ENCODE data around the gene PPP1R3A.

The PPP1R3A gene

GRCh38 chr7:113872981-113873380 is 45.8 kb downstream of the PPP1R3A start:
- TF ChIP-seq CTCF (IDR thresholded peaks at IDR 0.05; ENCODE audit: low read length), result no peak
- no peak for TF ChIP-seq EZH2 (IDR thresholded peaks at IDR 0.05; ENCODE audit: borderline replicate concordance, low read length)

GRCh38 chr7:113867325-113867724 is 51.5 kb downstream of the PPP1R3A start:
- Histone ChIP-seq H3K27me3 (ENCODE audit: insufficient read depth, low read length) (no peaks in the 10 kb centered on the region), H3K4me3 (ENCODE audit: low read depth, low read length, poor library complexity, severe bottlenecking) (no peak overlapping the region), H3K36me3 (ENCODE audit: insufficient read depth, low read length) (no peaks in the 10 kb centered on the region), H3K9me2 (ENCODE audit: low read depth, low read length) (no peaks in the 10 kb centered on the region; the same call in 1 of the 2 replicates), H3K4me1 (ENCODE audit: insufficient read depth, low read length, severe bottlenecking) (no peaks in the 10 kb centered on the region), H3K9me3 (ENCODE audit: low read length) (no peaks in the 10 kb centered on the region), H3K27ac (ENCODE audit: low read depth, low read length, poor library complexity, severe bottlenecking) (no peak overlapping the region), H3F3A (ENCODE audit: insufficient read depth, low read length) (no peaks in the 10 kb centered on the region), H4K20me1 (ENCODE audit: insufficient read depth, low read length) (no peaks in the 10 kb centered on the region), H3K9ac (ENCODE audit: low read length) (no peak overlapping the region), H3K79me2 (ENCODE audit: insufficient read depth, low read length) (no peaks in the 10 kb centered on the region), H3K4me2 (ENCODE audit: low read length) (no peak overlapping the region), H2AFZ (ENCODE audit: low read length) (no peak overlapping the region)
- TF ChIP-seq CTCF (IDR thresholded peaks at IDR 0.05; ENCODE audit: low read length) (no peak), EZH2 (IDR thresholded peaks at IDR 0.05; ENCODE audit: borderline replicate concordance, low read length) (no peak)

More at GRCh38 chr7:113872981-113873380, 45.8 kb downstream of the PPP1R3A start:
- Histone ChIP-seq H3K4me3 (ENCODE audit: low read depth, low read length, poor library complexity, severe bottlenecking) (no peak overlapping the region), H3K79me2 (ENCODE audit: insufficient read depth, low read length) (no peaks in the 10 kb centered on the region), H3K4me1 (ENCODE audit: insufficient read depth, low read length, severe bottlenecking) (no peaks in the 10 kb centered on the region), H3K27me3 (ENCODE audit: insufficient read depth, low read length) (no peaks in the 10 kb centered on the region), H3K27ac (ENCODE audit: low read depth, low read length, poor library complexity, severe bottlenecking) (no peak overlapping the region), H3K9me2 (ENCODE audit: low read depth, low read length) (no peaks in the 10 kb centered on the region; the same call in 1 of the 2 replicates), H3K36me3 (ENCODE audit: insufficient read depth, low read length) (no peaks in the 10 kb centered on the region), H4K20me1 (ENCODE audit: insufficient read depth, low read length) (no peaks in the 10 kb centered on the region), H2AFZ (ENCODE audit: low read length) (no peak overlapping the region), H3K4me2 (ENCODE audit: low read length) (no peak overlapping the region), H3F3A (ENCODE audit: insufficient read depth, low read length) (no peaks in the 10 kb centered on the region), H3K9ac (ENCODE audit: low read length) (no peak overlapping the region), H3K9me3 (ENCODE audit: low read length) (no peaks in the 10 kb centered on the region)

GRCh38 chr7:113856010-113856409 is 62.8 kb downstream of the PPP1R3A start:
- Histone ChIP-seq H3K4me3 (ENCODE audit: low read depth, low read length, poor library complexity, severe bottlenecking) (no peak overlapping the region), H3K9ac (ENCODE audit: low read length) (no peak overlapping the region), H4K20me1 (ENCODE audit: insufficient read depth, low read length) (no peaks in the 10 kb centered on the region), H2AFZ (ENCODE audit: low read length) (no peak overlapping the region), H3K4me1 (ENCODE audit: insufficient read depth, low read length, severe bottlenecking) (no peaks in the 10 kb centered on the region), H3K36me3 (ENCODE audit: insufficient read depth, low read length) (no peaks in the 10 kb centered on the region), H3K79me2 (ENCODE audit: insufficient read depth, low read length) (no peaks in the 10 kb centered on the region), H3F3A (ENCODE audit: insufficient read depth, low read length) (no peaks in the 10 kb centered on the region), H3K27me3 (ENCODE audit: insufficient read depth, low read length) (no peaks in the 10 kb centered on the region), H3K27ac (ENCODE audit: low read depth, low read length, poor library complexity, severe bottlenecking) (no peak overlapping the region), H3K4me2 (ENCODE audit: low read length) (no peak overlapping the region), H3K9me2 (ENCODE audit: low read depth, low read length) (no peaks in the 10 kb centered on the region), H3K9me3 (ENCODE audit: low read length) (no peaks in the 10 kb centered on the region)
- TF ChIP-seq CTCF (IDR thresholded peaks at IDR 0.05; ENCODE audit: low read length), result no peak
- no peak for TF ChIP-seq EZH2 (IDR thresholded peaks at IDR 0.05; ENCODE audit: borderline replicate concordance, low read length)

All from OCI-LY1 (cell line).